OCI-LY1 (cell line): ENCODE results near the gene CHRNA4.

ENCODE experiments used
- H2AFZ ChIP-seq: fragments of 200-600 bp; sonication (generic), shearing (Covaris generic); 2 replicates; pipeline ENCODE4 v1.6.0; 2014; ENCODE audit warnings: antibody characterized with exemption, mild to moderate bottlenecking, low read length
- H3F3A ChIP-seq: fragments of 200-600 bp; sonication (generic), shearing (Covaris generic); 2 replicates; pipeline ENCODE4 v1.6.0; 2014; ENCODE audit warnings: mild to moderate bottlenecking, antibody characterized with exemption, low read length, moderate library complexity; ENCODE audit not compliant: insufficient read depth
- H3K27ac ChIP-seq: fragments of 200-600 bp; sonication (generic); 2 replicates; pipeline ENCODE4 v1.5.1; 2014; ENCODE audit warnings: low read length, mixed run types, mild to moderate bottlenecking, low read depth; ENCODE audit not compliant: poor library complexity, severe bottlenecking
- H3K27me3 ChIP-seq: fragments of 200-600 bp; sonication (generic); 2 replicates; pipeline ENCODE4 v1.6.0; 2014; ENCODE audit warnings: antibody characterized with exemption, mild to moderate bottlenecking, low read length, moderate library complexity; ENCODE audit not compliant: insufficient read depth
- H3K36me3 ChIP-seq: fragments of 200-600 bp; sonication (generic); 2 replicates; pipeline ENCODE4 v1.6.1; 2014; ENCODE audit warnings: mild to moderate bottlenecking, antibody characterized with exemption, low read length, moderate library complexity, mixed read lengths; ENCODE audit not compliant: insufficient read depth
- H3K4me1 ChIP-seq: fragments of 200-600 bp; sonication (generic); 2 replicates; pipeline ENCODE4 v1.5.1; 2014; ENCODE audit warnings: mild to moderate bottlenecking, low read length, moderate library complexity; ENCODE audit not compliant: insufficient read depth, severe bottlenecking
- H3K4me2 ChIP-seq: fragments of 200-600 bp; sonication (generic), shearing (Covaris generic); 2 replicates; pipeline ENCODE4 v1.6.1; 2014; ENCODE audit warnings: low read length
- H3K4me3 ChIP-seq: fragments of 200-600 bp; sonication (generic); 2 replicates; pipeline ENCODE4 v1.5.1; 2014; ENCODE audit warnings: low read length, low read depth, mild to moderate bottlenecking, mixed read lengths; ENCODE audit not compliant: poor library complexity, severe bottlenecking
- H3K79me2 ChIP-seq: fragments of 200-600 bp; shearing (Covaris generic); 2 replicates; pipeline ENCODE4 v1.6.1; 2016; ENCODE audit warnings: mixed run types, low read length, mixed read lengths; ENCODE audit not compliant: insufficient read depth
- H3K9ac ChIP-seq: fragments of 200-600 bp; sonication (generic), shearing (Covaris generic); 2 replicates; pipeline ENCODE4 v1.6.1; 2014; ENCODE audit warnings: mild to moderate bottlenecking, low read length, mixed read lengths
- H3K9me2 ChIP-seq: fragments of 200-600 bp; sonication (generic), shearing (Covaris generic); 2 replicates; pipeline ENCODE4 v1.6.1; 2014; ENCODE audit warnings: low read depth, mild to moderate bottlenecking, low read length, mixed read lengths
- H3K9me3 ChIP-seq: fragments of 200-600 bp; shearing (Covaris generic); 2 replicates; pipeline ENCODE4 v1.6.1; 2014; ENCODE audit warnings: low read length, mixed read lengths
- H4K20me1 ChIP-seq: fragments of 200-600 bp; sonication (generic), shearing (Covaris generic); 2 replicates; pipeline ENCODE4 v1.6.0; 2016; ENCODE audit warnings: mild to moderate bottlenecking, low read length; ENCODE audit not compliant: insufficient read depth
- EZH2 ChIP-seq: fragments of 200-600 bp; sonication (generic), shearing (Covaris generic); IDR thresholded peaks from 2 replicates; pipeline ENCODE4 v1.8.0; 2017; ENCODE audit warnings: borderline replicate concordance, mixed run types, mild to moderate bottlenecking, antibody characterized with exemption, low read length, moderate library complexity, mixed read lengths
- TF ChIP-seq, protein P1 (sequence below): fragments of 200-600 bp; sonication (generic), shearing (Covaris generic); IDR thresholded peaks from 2 replicates; pipeline ENCODE4 v1.5.1; 2017; ENCODE audit warnings: mild to moderate bottlenecking, antibody characterized with exemption, low read length, moderate library complexity, mixed read lengths

Gene CHRNA4

DNA sequence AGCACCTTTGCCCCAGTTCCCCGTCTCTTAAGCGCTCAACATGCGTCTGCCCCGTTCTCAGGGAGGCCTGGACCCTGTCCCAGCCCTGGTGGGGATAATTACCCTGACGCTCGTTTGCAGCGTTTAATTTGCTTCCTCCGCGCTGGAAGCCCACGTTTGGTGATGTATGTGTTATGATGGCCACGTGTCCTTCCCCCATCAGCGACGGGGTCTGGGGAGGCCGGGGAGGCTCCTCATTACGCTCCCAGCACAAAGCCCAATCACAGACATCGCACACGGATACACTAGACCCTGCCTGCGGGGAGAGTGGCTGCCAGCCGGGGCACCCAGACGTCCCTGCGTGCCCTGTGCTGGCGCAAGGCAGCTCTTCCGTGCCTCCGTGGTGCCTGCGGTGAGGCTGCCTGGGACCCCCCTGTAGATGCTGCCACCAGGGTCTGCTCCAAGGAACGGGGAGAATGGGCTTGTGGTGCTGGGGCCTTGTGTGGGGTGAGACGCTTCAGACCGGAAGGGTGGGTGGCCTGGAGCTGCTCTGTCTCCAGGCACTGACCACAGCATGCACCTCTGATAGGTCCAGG, 10.2 kb upstream of the CHRNA4 start:
- Histone ChIP-seq H3K36me3 (no peaks in the 10 kb centered on the region), H3K9ac (no peak overlapping the region), H4K20me1 (no peaks in the 10 kb centered on the region), H3K4me3 (no peak overlapping the region), H3K9me2 (no peaks in the 10 kb centered on the region), H3K27me3 (0 out of 2 replicates have a peak, but pooled peaks cover 3% of the 10 kb centered on the region), H3K79me2 (no peaks in the 10 kb centered on the region), H3F3A (no peaks in the 10 kb centered on the region), H3K27ac (no peak overlapping the region), H3K4me1 (no peaks in the 10 kb centered on the region), H2AFZ (no peak overlapping the region), H3K4me2 (no peak overlapping the region), H3K9me3 (no peaks in the 10 kb centered on the region)
- TF ChIP-seq, protein P1, sequence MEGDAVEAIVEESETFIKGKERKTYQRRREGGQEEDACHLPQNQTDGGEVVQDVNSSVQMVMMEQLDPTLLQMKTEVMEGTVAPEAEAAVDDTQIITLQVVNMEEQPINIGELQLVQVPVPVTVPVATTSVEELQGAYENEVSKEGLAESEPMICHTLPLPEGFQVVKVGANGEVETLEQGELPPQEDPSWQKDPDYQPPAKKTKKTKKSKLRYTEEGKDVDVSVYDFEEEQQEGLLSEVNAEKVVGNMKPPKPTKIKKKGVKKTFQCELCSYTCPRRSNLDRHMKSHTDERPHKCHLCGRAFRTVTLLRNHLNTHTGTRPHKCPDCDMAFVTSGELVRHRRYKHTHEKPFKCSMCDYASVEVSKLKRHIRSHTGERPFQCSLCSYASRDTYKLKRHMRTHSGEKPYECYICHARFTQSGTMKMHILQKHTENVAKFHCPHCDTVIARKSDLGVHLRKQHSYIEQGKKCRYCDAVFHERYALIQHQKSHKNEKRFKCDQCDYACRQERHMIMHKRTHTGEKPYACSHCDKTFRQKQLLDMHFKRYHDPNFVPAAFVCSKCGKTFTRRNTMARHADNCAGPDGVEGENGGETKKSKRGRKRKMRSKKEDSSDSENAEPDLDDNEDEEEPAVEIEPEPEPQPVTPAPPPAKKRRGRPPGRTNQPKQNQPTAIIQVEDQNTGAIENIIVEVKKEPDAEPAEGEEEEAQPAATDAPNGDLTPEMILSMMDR: no peak
- no peak for TF ChIP-seq EZH2

DNA sequence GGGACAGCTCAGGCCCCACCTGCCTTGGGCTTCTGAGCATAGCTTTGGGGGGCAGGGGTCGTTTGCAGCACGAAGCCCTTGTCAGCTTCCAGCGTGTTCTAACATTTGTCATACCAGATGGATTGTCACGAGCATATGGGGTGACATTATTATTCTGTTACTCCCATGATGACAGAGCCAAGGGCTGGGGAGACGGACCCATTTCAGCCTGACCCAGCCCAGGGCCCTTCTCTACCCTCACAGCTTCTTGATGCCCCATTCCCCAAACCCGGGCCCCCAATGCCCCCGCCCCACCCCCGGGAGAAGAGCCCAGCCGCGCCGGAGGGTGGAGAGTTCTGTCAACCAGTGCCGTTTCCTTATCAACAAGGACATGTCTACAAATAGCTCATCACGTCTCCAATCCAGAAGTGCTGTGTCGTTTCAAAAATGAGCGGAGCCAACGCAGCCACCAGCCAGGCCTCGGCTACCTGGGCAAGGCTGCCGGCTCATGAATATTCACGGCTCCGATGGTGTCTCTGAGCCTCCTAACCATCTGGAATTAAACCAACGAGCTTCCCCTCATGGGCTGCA, 9.6 kb upstream of the CHRNA4 start:
- Histone ChIP-seq H3K4me2 (no peak overlapping the region), H4K20me1 (no peaks in the 10 kb centered on the region), H3K9me2 (no peaks in the 10 kb centered on the region), H3K9me3 (no peaks in the 10 kb centered on the region), H2AFZ (no peak overlapping the region), H3K4me1 (no peaks in the 10 kb centered on the region), H3K27ac (no peak overlapping the region), H3K27me3 (0 out of 2 replicates have a peak, but pooled peaks cover 3% of the 10 kb centered on the region), H3F3A (no peaks in the 10 kb centered on the region), H3K4me3 (no peak overlapping the region), H3K36me3 (no peaks in the 10 kb centered on the region), H3K9ac (no peak overlapping the region), H3K79me2 (no peaks in the 10 kb centered on the region)
- TF ChIP-seq EZH2: no peak
- TF ChIP-seq, protein P1: no peak

DNA sequence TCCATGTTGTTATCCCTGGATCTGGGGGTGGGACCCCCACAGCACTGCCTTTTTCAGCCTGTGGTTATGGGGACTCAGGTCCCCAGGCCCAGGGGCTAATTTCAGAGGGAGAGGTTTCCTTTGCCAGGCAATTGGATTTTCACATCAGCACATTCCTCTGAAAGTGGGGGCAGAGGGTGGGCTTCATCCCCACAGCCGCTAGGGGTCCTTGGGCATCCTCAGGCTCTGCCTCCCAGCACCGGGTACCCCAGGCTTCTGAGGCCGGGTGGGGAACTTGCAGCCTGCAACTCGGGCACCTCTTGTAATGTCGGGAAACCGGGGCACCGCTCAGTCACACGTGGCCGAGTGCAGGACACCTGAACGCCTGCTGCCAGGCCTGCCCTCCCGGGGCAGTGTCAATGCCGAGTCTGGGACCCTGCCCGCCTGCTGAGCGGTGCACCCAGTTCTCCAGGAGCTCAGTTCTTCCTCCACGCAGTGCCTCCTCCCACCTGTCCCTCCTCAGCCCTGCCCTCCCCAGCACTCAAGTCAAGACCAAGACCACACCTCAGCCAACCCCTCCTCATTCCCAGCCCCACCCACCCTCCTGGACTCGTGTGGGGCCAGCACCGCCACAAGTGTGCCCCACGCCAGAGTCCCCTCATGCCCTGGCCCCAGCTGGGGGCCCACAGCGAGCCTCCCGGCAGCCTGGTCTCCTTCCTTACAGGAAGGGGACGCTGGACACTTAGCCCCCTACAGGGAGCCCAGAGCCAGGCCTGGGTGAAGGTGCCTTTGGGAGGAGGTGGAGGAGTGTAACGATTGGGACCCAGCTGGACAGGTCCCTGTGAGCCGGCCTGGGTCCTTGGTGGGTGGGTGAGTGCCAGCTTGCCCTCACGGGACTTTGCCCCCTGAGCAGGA, 8.8 kb upstream of the CHRNA4 start:
- no peaks in the 10 kb centered on the region for H3F3A ChIP-seq
- no peak overlapping the region for H3K4me2 ChIP-seq
- H3K9me2 ChIP-seq: no peaks in the 10 kb centered on the region
- TF ChIP-seq EZH2: no peak
- TF ChIP-seq, protein P1: peak; percentile 8; the same call in 1 of the 2 replicates
- H3K27ac ChIP-seq: no peak overlapping the region
- H3K4me3 ChIP-seq: no peak overlapping the region
- 0 out of 2 replicates have a peak, but pooled peaks cover 3% of the 10 kb centered on the region for H3K27me3 ChIP-seq
- no peak overlapping the region for H3K9ac ChIP-seq
- no peaks in the 10 kb centered on the region for H3K79me2 ChIP-seq
- no peak overlapping the region for H2AFZ ChIP-seq
- H3K4me1 ChIP-seq: no peaks in the 10 kb centered on the region
- H4K20me1 ChIP-seq: no peaks in the 10 kb centered on the region
- H3K9me3 ChIP-seq: no peaks in the 10 kb centered on the region
- H3K36me3 ChIP-seq: no peaks in the 10 kb centered on the region
